HG03135 (cell line): ENCODE data around the gene ACER1.
"Not testable (repeated sequence)": the region's sequence is repeated elsewhere in the genome, so short reads cannot be mapped to it uniquely, and the experiment has no call there.

Source experiments
- ATAC-seq: cut with Tn5 transposase; IDR thresholded peaks from one replicate; pipeline ENCODE4 v1.9.1; 2021; ENCODE audit warnings: mild to moderate bottlenecking, moderate library complexity; ENCODE audit not compliant: unreplicated experiment

The ACER1 gene, protein sequence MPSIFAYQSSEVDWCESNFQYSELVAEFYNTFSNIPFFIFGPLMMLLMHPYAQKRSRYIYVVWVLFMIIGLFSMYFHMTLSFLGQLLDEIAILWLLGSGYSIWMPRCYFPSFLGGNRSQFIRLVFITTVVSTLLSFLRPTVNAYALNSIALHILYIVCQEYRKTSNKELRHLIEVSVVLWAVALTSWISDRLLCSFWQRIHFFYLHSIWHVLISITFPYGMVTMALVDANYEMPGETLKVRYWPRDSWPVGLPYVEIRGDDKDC

GRCh38 chr19:6333439-6333838 is at the start of gene ACER1:
ACER1 (minus strand) TSS chr19:6333612; CDS start chr19:6333551, 61 bp downstream.
- no peak for ATAC-seq

GRCh38 chr19:6383188-6383587 is 49.8 kb upstream of the ACER1 start:
- ATAC-seq: no peak

DNA sequence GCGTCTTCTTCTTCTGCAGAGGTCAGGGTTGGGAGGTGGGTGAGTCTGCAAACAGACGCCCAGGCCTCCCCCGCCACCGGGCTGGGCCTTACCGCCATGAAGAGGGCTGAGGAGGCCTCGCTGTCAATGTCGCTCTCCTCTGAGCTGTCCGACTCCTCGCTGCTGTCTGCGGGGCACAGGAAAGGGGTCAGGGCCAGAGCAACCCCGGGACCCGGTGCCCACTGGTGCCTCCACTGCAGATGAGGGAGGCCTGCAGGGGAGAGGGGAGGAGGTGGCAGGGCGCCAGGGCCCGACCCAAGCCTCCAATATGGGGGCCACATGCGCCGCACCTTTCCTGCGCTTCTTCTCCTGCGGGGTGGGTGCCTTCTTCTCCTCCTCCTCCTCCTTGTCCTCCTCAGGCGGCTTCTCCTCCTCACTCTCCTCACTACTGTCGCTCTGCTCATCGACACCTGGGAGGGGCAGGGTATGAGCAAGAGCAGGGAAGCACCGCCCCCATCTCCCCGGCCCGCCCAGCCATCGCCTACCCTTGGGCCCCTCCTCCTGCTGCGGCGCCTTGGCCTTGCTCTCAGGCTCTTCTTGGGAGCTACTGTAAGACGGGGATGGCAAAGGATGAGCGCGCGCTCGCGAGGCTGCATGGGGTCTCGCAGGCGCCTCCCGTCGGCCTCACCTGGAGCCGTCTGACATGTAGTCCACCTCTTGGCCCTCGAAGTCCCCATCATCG is 47.8 kb upstream of the ACER1 start:
- no peak for ATAC-seq

- no peak for ATAC-seq
Observed at GRCh38 chr19:6379744-6380143, 46.3 kb upstream of the ACER1 start.

DNA sequence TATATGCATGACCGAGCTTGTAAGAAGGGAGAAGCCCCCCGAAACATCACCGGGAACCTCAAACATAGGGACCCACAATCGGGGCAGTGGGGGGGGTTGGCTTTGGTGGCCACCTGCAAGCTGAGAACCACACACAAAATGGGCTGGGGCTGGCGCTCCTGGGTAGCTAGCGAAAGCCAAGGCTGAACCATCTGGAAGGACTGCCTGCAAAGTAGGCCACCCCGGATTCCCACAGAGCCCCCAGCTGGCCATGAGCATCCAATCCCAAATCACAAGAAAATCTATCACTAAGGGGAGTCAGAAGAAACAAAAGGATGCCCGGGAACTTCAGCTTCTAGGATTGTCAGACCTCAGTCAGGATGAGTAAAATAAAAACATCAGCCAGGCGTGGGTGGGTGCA is 45.1 kb upstream of the ACER1 start:
- no peak for ATAC-seq

DNA sequence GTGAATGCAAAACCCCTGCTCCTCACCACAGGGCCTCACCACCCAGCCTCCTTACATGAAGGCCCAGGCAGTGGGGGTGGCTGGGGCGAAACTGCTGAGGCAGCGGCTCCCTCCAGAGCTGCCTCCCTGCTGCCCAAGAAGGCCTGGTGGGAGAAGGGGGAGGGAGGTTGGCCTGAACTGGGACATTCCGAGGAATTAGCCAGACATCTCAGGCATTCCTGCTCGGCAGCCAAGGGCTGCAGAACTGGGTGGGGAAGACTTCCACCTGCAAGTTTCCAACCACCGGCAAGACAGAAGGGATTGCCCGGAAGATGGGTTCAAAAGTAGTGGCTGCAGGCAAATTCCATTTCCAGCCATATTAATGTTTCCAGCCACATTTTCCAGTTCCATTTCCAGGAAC is 44.6 kb upstream of the ACER1 start:
- no peak for ATAC-seq

GRCh38 chr19:6376512-6377190 is 43.2 kb upstream of the ACER1 start:
- ATAC-seq: no peak

DNA sequence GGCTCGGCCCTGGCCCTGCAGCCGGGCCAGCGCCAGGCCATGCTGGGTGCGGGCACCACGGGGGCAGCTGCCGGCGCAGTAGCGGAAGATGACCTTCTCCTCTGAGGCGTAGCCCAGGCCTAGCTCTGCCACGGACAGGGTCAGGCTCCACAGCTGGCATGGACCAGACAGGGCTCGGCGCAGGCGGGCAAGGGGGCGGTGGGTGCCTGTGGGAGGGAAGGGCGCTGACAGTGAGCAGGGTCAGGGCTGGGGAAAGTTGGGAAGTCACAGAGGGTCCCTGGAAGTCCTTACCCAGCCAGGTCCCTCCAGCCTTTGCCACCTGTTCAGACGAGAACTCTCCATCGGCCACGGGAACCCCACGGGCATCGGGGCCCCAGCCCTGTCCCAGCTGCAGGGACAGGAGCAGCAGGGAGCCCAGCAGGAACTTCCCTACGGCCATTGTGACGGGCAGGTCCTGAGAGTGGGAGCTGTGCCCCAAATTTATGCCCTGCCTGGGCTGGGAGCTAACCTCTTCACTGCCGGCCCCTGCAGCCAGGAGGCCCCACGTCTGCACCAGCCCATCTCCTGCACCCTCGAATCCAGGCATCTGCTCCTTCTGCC is 42.1 kb upstream of the ACER1 start, which contains the start of gene PSPN:
PSPN (minus strand) TSS at position 523 of the 600 bp plus-strand sequence; CDS start at position 439, 84 bp downstream.
- ATAC-seq: no peak

GRCh38 chr19:6374711-6375410 is 41.4 kb upstream of the ACER1 start:
- no peak for ATAC-seq

GRCh38 chr19:6374161-6374709 is 40.8 kb upstream of the ACER1 start:
- ATAC-seq: no peak

DNA sequence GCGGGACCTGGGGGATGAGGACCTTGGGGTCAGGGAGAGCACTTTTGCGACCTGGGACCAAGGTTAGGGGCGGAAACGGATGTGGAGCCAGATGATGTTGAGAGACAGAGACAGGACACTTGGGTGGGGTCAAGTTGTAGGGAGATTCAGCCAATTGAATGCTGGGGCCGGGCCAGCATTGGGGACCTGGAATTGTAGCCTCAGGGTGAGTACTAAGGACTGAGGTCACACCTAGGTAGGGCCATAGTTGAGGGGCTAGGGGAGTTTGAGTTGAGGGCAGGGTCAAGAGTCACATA is 40.3 kb upstream of the ACER1 start:
- no peak for ATAC-seq

- peak; percentile 45 for ATAC-seq
Observed at GRCh38 chr19:6373096-6373812, 39.8 kb upstream of the ACER1 start.

DNA sequence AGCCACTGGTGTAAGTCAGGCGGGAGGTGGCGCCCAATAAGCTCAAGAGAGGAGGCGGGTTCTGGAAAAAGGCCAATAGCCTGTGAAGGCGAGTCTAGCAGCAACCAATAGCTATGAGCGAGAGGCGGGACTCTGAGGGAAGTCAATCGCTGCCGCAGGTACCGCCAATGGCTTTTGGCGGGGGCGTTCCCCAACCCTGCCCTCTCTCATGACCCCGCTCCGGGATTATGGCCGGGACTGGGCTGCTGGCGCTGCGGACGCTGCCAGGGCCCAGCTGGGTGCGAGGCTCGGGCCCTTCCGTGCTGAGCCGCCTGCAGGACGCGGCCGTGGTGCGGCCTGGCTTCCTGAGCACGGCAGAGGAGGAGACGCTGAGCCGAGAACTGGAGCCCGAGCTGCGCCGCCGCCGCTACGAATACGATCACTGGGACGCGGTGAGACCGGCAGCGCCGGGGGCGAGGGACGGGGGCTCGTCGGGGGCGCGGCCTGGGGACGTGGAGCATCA is 39.2 kb upstream of the ACER1 start, which contains the start of gene ALKBH7:
ALKBH7 (plus strand) TSS at position 201 of the 502 bp plus-strand sequence; CDS start at position 228, 27 bp downstream.
- peak; percentile 76 for ATAC-seq

GRCh38 chr19:6364353-6364752 is 30.9 kb upstream of the ACER1 start:
- ATAC-seq: no peak

- ATAC-seq: no peak
Observed at GRCh38 chr19:6362351-6362801, 29.0 kb upstream of the ACER1 start.

GRCh38 chr19:6362027-6362350 is 28.6 kb upstream of the ACER1 start:
- no peak for ATAC-seq

- not testable (repeated sequence) for ATAC-seq
Observed at GRCh38 chr19:6360857-6361216, 27.4 kb upstream of the ACER1 start.

DNA sequence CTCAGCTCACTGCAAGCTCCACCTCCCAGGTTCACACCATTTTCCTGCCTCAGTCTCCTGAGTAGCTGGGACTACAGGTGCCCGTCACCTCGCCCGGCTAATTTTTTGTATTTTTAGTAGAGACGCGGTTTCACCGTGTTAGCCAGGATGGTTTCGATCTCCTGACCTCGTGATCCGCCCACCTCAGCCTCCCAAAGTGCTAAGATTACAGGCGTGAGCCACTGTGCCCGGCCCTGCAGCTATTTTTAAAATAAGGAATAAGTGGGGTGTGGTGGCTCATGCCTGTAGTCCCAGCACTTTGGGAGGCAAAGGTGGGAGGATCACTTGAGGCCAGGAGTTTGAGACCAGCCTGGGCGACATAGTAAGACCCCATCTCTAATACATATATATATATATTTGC is 27.0 kb upstream of the ACER1 start:
- ATAC-seq: not testable (repeated sequence)

- no peak for ATAC-seq
Observed at GRCh38 chr19:6359568-6360341, 26.3 kb upstream of the ACER1 start.
